Raji (cell line): ENCODE results near the gene MGAT1.

ENCODE experiments used
- POLR2A ChIP-seq: IDR thresholded peaks from 2 replicates; pipeline ENCODE4 v1.6.1; 2011; ENCODE audit warnings: low read depth, low read length, control low read depth; ENCODE audit not compliant: insufficient read depth

The MGAT1 gene

DNA sequence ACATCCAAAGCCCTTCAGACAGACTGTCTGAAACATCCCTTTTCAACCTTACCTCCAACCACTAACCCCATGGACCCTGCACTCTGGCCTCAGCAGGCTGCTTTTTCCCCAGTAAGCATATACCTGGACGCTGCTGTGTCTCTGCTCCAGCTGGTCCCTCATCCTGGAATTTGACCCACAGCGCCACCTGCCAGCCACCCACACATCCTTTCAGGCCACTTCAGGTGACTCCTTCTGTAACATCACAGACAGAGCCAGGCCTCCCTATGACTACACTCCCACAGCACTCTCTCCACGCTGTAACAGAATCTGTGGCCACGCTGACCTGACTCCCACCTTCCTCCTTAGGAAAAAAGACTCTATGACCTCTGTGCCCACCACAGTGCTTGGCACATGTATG is 3.4 kb downstream of the MGAT1 start:
- TF ChIP-seq POLR2A = no peak

DNA sequence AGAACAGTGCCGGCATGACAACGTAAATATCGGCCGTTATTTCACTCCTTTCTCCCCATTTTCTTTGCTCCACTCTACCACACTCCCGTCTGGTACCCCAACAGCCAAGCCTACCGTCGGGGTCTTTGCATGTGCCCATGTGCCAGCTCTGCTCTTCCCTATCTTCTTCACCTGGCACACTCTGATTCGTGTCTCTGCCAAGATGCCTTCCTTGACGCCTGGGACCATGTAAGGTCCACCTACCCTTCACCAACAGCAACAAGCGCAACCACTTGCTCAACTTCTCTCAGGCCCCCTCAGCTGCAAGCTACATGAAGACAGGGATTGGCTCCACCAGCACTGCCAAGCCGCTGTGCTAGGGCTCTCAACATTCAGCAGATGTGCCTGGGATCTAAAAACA is 4.4 kb downstream of the MGAT1 start:
- TF ChIP-seq POLR2A = no peak

- no peak for TF ChIP-seq POLR2A
Measured at GRCh38 chr5:180797256-180798192, 5.1 kb downstream of the MGAT1 start.

DNA sequence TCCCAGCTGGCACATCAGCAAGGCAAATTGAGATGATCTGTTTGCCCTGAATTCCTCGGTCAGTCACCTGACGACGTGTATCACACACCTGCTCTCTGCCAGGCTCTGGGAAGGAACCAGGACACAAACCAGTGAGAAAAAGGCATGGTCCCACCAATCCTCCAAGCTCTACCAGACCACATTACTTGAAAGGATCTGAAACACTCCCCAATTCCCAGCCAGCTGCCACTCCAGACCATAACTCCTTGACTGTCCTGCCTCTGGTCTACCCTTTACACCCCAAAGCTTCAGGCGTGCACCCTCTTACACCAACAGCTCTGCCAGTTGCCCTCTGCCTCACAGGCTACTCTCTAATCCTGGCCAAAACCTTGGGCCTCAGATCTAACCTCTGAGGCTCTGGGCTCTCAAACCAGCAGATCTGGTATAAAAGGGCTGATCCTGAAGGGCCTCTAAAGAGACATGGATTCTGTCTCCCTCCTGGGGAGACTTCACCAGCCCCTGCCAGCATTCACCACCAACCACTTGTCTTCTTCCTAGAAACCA is 6.8 kb downstream of the MGAT1 start:
- no peak for TF ChIP-seq POLR2A

DNA sequence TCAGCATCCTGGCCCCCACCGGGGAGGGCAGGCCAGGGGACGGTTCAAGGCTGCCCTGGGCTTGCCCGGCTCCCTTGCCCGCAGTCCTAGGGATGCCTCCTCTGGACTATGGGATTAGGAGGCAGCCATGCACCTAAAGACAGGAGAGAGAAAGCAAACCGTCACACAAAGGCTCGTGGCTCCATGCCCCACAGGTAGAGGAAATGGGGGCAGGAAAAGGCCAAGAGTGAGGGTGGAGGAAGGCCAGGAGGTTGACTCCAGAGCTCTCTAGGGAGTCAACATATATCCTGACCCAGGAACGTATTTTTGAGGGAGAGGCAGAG is 9.7 kb downstream of the MGAT1 start:
- no peak for TF ChIP-seq POLR2A

- TF ChIP-seq POLR2A = no peak
Measured at GRCh38 chr5:180792287-180792964, 10.2 kb downstream of the MGAT1 start.

GRCh38 chr5:180791611-180792213 is 10.9 kb downstream of the MGAT1 start:
- no peak for TF ChIP-seq POLR2A

DNA sequence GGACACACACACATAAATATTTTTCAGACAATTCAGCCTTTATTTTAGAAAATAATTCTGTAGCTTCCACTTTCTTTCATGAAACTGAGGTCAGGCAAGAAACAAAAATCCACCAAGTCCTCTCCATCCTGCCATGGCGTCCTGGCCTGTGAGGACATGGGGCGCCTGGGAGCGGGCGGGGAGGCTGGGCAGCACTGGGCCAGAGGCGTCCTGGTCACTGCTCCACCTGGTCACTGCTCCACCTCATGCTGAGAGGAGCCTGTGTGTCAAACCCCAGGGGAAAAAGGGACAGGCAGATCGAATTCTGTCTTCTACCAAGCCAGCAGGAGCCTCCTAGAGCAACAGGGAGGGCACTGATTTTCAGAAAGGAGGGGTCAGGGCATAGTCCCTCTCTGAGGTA is 12.1 kb downstream of the MGAT1 start:
- TF ChIP-seq POLR2A = no peak

DNA sequence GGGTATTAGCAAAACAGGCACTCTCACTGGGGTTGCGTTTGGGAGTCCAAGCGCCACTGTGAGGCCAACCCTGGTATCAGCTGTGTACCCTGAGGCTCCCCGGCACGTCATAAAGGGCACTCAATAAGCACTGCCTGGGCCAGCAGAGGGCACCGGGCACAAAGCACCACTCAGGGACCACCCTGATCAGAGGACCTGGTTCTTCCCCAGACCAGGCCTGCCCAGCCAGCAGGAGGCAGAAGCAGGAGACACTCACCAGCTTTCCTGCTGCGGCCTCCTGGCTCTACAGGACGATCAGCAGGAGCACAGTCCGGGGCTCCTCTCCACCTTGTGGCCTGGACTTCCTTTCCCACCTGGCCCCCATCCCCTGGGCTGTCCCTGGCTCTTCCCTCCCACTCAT is 12.6 kb downstream of the MGAT1 start:
- TF ChIP-seq POLR2A = no peak

DNA sequence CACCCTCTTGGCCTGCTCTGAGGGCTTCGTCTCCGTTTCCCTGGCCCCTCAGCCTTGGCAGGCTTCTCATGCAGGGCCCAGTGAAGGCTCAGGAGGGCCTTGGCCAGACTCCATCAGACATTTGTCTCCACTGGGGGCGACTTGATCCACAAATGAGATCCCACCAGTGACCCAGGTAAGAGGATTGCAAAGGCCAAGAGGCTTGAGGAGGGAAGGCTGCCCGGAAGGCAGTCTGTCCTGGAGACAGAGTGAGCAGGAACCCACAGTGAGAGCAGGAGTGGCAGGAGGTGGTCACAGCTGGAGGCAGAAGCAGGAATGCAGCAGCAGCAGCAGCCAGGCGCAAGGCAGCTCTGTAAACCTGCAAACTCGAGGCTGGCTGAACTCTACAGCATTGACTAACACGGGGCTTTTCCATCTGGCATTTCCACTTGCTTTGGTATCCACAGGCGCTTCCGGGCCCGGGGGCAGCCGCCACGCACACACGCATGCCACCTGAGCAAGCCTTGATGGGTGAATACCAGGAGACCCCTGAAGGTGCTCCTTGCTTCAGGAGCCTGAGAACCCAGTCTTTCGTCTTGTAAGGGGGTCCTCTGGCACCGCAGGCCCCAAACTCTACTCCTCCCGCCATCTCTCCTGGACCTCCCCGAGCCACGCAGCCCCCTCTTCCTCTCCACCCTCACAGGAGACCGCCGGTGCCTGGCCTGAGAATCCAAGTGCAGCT is 14.7 kb downstream of the MGAT1 start:
- no peak for TF ChIP-seq POLR2A

DNA sequence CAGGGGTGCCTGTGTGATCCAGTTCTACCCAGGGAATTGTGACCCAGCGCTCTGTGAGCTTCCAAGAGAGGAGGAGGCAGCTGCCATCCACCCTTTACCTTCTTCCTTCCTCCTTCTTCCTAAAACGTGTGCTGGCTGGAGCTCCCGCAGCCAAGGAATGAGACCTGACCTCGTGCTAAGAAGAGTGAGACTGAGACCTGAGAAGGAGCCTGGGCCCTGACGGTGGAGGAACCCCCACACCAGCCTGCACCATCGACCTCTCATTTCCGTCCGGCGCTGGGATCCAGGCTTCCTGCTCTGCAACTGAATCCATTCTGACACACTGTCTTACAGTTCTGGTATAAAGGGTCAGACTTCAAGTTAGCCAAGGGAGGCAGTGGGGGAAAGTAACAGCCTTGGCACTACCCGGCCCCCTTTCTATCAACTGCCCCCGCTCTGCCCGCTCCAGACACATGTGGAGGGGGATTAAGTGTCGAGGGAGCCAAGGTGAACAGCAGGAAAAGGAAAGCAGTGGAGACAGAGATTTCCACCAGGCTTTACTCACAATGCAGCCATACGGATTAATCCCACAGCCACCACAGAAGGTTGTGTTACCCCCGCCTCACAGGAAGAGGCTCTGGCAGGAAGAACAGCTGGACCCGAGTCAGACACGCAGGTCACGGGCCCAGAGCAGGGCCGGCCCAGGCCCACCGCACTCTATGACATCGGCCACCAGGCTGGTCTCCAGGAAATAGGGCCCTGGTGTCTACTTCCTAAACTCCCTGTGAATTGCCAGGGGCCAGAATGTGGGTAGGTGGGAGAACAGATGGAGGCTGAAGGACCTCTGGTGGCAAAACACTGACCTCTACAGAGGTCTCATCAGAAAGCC is 15.8 kb downstream of the MGAT1 start:
- TF ChIP-seq POLR2A = no peak

DNA sequence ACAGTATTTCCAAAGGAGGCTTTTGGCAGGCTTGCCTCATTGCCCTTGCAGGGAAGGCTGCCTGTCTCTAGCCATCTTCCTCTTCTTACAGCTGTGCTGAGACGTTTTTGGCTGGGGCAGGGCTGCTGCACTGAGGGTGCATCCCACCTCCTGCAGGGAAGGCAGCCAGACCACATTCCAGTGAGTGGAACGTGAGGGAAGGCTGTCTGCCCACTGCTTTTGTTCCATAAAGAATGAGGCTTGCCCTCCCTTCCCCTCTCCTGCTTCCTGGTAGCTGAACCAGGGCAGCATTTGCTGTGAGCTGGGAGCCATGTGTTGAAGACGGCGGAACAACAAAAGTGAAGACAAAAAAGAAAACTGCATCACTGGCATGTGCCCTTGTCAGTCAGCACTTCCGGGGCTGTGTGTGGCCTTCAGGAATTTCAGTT is 16.8 kb downstream of the MGAT1 start:
- TF ChIP-seq POLR2A = no peak

- no peak for TF ChIP-seq POLR2A
Measured at GRCh38 chr5:180785121-180785781, 17.4 kb downstream of the MGAT1 start.
